Glutamatergic neuron (in vitro differentiated cells): ENCODE measurements around the gene LRR1. TPM values are rescaled to one million over a fixed set of nuclear protein-coding genes. Genes with fewer than 3 reads are reported as not detected.

ENCODE experiments used
- DNase-seq: peaks from one replicate; pipeline ENCODE4 v3.0.0; 2022
- H3K27ac Mint-ChIP-seq: one replicate; pipeline ENCODE4 v1.8.0; 2020; ENCODE audit warnings: mild to moderate bottlenecking, mixed read lengths, inconsistent platforms; ENCODE audit not compliant: unreplicated experiment
- H3K27me3 Mint-ChIP-seq: one replicate; pipeline ENCODE4 v1.8.0; 2020; ENCODE audit warnings: mild to moderate bottlenecking, moderate library complexity, mixed read lengths, inconsistent platforms; ENCODE audit not compliant: unreplicated experiment
- H3K36me3 Mint-ChIP-seq: one replicate; pipeline ENCODE4 v1.8.0; 2020; ENCODE audit warnings: mild to moderate bottlenecking, mixed read lengths, inconsistent platforms; ENCODE audit not compliant: unreplicated experiment
- H3K4me1 Mint-ChIP-seq: one replicate; pipeline ENCODE4 v1.8.0; 2020; ENCODE audit warnings: mild to moderate bottlenecking, low read depth, mixed read lengths, inconsistent platforms; ENCODE audit not compliant: unreplicated experiment
- H3K4me3 Mint-ChIP-seq: one replicate; pipeline ENCODE4 v1.8.0; 2020; ENCODE audit warnings: mild to moderate bottlenecking, mixed read lengths, inconsistent platforms; ENCODE audit not compliant: unreplicated experiment
- H3K9me3 Mint-ChIP-seq: one replicate; pipeline ENCODE4 v1.8.0; 2020; ENCODE audit warnings: mild to moderate bottlenecking, moderate library complexity, mixed read lengths, inconsistent platforms; ENCODE audit not compliant: unreplicated experiment
- CTCF ChIP-seq: fragments of 200-600 bp; sonication (generic); IDR thresholded peaks from one replicate; pipeline ENCODE4 v1.5.0; 2021; ENCODE audit not compliant: partially characterized antibody, unreplicated experiment
- total RNA-seq: library from RNA; stranded (reverse); fragmentation: NEBNext Ultra II Directional; extraction: Animal tissue kit (Norgen Biotek cat#: 25700); gene quantifications from one replicate; pipeline ENCODE4 v1.2.1, GENCODE V29; 2021; ENCODE audit not compliant: unreplicated experiment

LRR1 gene
- total RNA-seq, 1 donor from 2014 or later, result 8.0 TPM

- DNase-seq, result no peak
- H3K4me3 Mint-ChIP-seq, result no peak overlapping the region
- no peak overlapping the region for H3K27ac Mint-ChIP-seq
- no peaks in the 10 kb centered on the region for H3K9me3 Mint-ChIP-seq
- no peak for TF ChIP-seq CTCF
- no peaks in the 10 kb centered on the region for H3K27me3 Mint-ChIP-seq
- H3K36me3 Mint-ChIP-seq, result no peaks in the 10 kb centered on the region
- no peaks in the 10 kb centered on the region for H3K4me1 Mint-ChIP-seq
Observed at GRCh38 chr14:49659526-49660455, 61.1 kb downstream of the LRR1 start.

Other genes with a start within 250 kb of the LRR1 start
- 635 TPM for gene RPS29, start 12.6 kb upstream of the LRR1 start, total RNA-seq
- 94.2 TPM for gene RPL36AL, start 21.7 kb downstream of the LRR1 start, total RNA-seq
- gene MGAT2, start 21.9 kb downstream of the LRR1 start, total RNA-seq, result 20.6 TPM
- gene DNAAF2, start 36.3 kb downstream of the LRR1 start, total RNA-seq, result 19.1 TPM
- gene POLE2, start 89.3 kb downstream of the LRR1 start, total RNA-seq, result 2.4 TPM
- 0.98 TPM for gene KLHDC1, start 94.2 kb downstream of the LRR1 start, total RNA-seq
- gene KLHDC2, start 169.2 kb downstream of the LRR1 start, total RNA-seq, result 48.7 TPM